Hematopoietic multipotent progenitor cell treated with erythropoietin and hydrocortisone succinate and interleukin-3 and kit ligand, for 15 days (in vitro differentiated cells): ENCODE measurements around the gene UNK.
A peak's percentile ranks its signal among the peaks of the same experiment; 100 is the strongest.

Experiments used
- DNase-seq: peaks from one replicate; pipeline ENCODE4 v3.0.0-alpha.2; 2015; ENCODE audit warnings: low spot score

The UNK gene

DNA sequence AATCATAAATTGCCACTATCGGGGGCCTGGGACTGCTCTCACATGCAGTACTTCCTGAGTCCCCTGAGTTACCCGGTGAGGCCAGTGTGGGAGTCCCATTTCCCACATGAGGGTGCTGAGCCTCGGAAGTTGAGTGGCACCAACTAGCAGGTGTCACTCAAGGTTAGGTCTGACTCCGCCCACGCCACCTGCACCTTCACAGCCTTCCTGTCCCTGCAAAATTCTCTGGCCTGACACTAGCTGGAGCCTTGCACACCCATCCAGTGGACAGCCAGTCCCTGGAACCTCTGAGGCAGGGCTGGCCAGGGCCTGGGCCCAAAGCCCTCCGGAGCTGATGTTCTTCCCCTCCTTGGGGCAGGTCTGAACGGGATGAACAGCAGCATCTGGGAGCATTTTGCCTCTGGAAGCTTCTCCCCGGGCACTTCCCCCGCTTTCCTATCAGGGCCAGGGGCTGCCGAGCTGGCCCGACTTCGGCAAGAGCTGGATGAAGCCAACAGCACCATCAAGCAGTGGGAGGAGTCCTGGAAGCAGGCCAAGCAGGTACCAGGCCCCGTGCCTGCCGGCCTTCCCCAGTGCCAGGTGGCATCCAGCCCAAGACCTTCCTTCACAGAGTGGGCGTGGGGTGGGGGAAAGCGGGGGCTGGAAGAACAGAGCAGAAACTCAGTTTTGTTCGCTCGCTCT, 37.7 kb downstream of the UNK start:
- no peak for DNase-seq

GRCh38 chr17:75822800-75823166, 38.2 kb downstream of the UNK start:
- DNase-seq, result no peak

- DNase-seq, result no peak
Observed at GRCh38 chr17:75823257-75824041, 38.8 kb downstream of the UNK start.

GRCh38 chr17:75824050-75824552, 39.5 kb downstream of the UNK start:
- no peak for DNase-seq

GRCh38 chr17:75824666-75825065, 40.1 kb downstream of the UNK start:
- DNase-seq, result no peak

GRCh38 chr17:75825149-75825552, 40.5 kb downstream of the UNK start:
- DNase-seq, result no peak

DNA sequence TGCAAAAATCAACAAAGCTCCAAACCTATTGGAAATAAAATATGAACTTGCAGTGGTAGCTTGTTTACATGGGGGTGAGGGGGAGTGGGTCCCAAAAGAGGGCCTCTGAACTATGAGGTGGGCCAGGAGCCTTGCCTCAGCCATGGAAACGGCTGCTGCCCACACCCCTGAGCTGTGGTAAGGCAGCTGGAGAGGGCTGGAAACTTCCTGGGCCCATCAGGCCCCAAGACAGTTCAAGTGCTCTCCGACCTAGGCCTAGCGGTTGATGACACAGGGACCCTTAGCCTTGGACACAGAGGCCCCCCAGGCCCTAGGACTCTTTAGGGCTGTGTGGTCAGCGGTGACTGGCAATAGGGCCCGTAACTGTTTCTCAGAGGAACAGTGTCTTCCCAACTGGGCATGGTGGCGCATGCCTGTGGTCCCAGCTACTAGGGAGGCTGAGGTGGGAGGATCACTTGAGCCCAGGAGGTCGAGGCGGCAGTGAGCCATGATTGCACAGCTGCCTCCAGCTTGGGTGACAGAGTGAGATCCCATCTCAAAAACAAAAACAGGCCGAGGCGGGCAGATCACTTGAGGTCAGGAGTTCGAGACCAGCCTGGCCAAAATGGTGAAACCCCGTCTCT, 41.3 kb downstream of the UNK start:
- no peak for DNase-seq

DNA sequence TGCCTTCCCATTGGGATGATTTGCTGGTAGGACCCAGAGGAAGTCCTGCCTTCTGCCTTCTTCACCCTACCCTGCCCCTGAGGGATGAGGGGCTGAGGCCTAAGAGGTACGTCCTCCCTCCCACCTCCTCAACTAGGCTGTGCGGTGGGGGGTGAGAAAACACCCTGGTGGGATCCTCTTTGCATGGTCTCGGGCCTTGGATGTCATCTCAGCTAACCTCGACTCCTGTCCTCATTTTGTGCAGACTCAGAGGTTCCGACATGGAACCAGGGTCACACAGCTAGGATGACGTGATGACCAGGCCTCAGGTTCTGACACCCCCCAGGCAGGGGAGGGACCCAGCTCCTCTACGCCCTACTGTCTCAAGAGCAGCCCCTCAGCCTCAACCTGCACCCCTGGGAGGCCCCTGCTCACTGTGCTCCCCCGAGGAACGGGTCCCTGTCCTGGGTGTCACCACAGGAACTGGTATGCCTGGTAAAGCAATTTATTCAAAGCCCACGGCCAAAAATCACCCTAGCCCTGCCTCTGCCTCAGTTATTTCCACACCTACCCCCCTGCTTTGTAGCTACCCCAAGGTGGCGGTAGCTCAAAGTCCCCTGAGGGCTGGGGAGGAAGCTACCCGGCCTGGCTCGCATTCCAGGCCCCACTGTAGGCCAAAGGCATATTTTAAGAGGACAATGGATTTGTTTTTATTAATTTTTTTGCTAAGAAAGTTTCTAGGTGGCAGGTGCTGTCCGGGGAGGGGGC, 42.1 kb downstream of the UNK start:
- no peak for DNase-seq

GRCh38 chr17:75827308-75828075, 42.9 kb downstream of the UNK start:
- DNase-seq, result peak; percentile 24

DNA sequence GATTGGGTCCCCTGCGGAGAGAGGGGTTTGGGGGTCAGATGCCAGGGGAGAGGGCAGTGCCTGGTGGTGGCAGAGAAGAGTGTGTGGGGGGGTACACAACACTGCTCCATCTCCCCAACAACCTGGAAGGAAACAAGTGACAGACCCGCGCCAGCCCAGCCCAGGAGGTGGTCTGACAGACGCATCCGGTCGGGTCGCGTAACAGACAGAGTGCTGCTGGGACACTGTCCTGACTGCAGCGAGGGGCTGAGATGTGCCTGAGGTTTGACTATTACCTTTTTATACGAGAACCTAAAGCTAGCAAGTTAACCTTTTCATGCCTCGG, 43.4 kb downstream of the UNK start:
- no peak for DNase-seq

- no peak for DNase-seq
Observed at GRCh38 chr17:75828741-75829140, 44.1 kb downstream of the UNK start.

DNA sequence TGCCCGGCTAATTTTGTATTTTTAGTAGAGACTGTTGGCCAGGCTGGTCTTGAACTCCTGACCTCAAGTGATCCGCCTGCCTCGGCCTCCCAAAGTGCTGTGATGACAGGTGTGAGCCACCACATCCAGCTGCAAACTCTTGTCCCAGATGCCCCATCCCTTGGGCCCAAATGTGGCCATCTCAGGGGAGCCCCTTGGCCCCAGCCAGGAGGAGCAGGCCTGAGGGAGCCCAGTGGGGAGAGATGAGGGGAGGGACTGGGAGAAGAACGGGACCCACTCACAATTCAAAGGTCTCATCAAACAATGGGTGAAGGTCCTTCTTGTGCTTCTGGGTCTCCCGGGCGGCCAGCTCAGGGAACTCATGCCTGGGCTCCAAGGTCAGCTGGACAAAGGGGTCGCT, 45.1 kb downstream of the UNK start:
- no peak for DNase-seq

DNA sequence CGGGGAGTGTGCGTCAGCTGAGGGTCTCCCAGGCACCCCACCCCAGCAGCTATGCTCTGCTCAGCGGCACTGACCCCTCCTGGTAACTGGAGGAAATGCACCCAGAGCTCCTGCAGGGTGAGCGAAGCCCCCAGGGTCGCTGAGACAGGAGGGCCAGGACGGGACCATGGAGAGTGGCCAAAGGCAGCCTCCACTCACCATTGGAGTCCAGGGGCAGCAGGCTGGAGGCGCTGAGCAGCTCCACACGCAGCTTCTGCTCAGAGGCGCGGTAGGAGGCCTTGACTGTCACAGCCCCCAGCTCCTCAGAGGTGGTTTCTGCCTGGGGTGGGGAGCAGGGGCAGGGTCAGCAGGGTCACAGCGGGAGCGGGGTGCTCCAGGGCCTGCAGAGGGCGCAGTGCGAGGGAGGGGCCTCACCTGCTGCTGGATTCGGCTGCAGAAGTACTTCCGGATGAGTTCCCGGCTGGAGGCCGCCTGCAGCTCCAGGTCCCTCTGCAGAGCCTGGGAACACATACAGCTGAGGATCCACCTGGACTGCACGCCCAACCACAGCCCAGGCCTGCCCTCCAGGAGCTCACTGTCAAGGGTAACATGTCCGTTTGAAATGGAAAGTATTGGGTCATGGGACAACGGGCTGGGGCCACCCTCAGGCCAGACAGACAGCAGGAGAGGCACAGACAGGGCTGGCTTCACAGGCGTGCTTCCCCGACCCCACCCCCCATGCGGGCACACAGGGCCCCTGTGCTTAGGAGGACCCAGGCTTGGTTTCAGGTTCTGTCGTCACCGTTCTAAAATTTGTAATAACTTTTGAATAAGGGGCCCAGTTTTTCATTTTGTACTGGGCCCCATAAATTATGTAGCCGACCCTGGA, 45.8 kb downstream of the UNK start:
- peak; percentile 16 for DNase-seq

GRCh38 chr17:75831032-75831571, 46.5 kb downstream of the UNK start:
- no peak for DNase-seq

GRCh38 chr17:75832164-75832651, 47.6 kb downstream of the UNK start:
- DNase-seq, result no peak

DNA sequence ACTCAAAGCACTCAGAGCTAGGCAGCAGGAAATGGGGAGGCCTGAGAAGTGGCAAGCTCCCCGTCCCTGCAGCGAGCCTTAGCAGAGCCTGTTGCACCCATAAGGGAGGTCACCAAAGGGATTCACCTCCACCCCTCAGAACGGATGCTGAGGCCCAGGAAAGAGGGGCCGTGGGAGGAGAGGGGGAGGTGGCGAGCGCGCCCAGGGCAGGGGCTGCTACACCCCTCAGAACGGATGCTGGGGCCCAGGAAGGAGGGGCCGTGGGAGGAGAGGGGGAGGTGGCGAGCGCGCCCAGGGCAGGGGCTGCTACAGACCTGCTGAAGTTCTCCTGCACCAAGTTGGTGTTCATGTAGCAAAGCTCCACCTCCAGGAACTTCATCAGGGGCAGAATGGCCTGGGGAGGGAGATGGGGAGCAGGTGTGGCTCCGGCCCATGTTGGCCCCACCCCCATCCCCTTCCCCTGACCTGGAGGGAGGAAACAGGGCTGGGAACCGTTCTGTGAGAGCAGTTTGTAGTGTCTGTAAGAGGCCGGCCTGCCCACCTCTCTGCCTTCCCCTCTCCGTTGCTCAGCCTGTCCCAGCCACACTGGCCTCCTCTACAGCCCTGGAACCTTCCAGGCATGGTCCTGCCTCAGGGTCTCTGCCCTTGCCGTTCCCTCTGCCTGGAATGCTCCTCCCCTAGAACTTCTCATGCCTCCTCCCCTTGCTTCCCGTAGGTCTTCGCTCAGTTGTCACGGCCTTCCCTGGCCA, 48.2 kb downstream of the UNK start:
- DNase-seq, result no peak

DNA sequence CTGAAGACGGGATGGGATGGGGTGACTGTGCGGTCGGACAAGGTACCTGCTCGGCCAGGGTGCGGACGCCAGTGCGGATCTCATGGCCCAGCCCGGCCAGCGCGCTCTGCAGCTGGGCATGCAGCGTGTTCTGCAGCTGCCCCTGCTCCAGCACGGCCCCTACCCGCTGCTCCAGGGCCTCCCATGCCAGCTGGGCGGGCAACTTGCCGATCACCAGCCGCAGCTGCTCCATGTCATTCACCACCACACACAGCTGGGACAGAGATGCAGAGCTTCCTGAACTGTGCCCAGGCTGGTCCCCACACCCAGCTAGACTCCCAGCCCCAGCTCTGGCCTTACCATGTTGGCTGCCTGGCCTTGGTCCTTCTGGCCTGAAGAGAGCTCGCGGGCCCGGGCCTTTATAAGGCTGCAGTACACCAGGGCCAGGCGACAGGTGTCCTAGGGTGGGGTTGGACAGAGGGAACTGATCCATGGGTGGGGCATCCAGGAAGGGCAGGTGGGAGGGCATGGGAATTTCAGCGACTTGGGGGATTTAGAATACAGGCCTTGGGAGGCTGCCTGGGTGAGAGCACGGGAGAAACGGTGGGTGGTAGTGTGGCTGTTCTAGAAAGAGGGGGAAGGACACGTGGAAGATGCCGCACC, 49.8 kb downstream of the UNK start:
- no peak for DNase-seq

DNA sequence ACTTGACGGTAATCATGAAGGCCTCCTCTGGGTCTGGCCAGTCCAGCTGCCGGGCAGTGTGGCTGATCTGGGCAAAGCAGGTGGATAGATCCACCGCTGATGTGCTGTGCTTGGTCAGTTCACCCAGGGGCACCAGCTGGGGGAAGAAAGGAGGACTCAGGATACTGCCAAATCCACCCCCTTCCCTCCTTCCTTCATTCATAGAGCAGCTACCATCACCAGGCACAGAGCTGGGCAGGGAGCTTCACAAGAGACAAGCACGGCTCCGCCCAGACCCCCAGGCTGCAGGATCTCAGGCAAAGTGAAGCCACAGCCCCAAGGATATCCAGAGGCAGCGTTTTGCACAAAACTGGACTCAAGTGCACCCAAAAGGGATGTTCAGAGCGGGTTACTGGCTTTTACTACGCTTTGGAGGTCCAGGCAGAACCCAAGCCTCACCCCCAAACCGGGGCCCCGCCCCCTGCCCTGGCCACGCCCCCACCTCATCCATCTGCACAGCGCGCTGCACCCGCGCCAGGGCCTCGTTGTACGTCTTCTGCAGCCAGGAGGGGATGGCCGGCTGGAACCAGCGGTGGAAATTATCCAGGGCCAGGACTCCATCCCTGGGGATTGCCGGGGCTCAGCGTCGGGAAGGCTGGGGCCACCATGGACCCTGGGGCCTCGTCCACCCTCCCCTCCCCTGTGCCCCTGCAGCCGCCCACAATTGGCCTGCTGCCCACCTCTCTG, 50.5 kb downstream of the UNK start:
- DNase-seq, result no peak

- no peak for DNase-seq
Observed at GRCh38 chr17:75835654-75835987, 51.0 kb downstream of the UNK start.
